ENCODE data around the gene UBIAD1.
A peak's percentile ranks its signal among the peaks of the same experiment; 100 is the strongest.
"Not testable (repeated sequence)": the region's sequence is repeated elsewhere in the genome, so short reads cannot be mapped to it uniquely, and the experiment has no call there.

UBIAD1 gene, protein sequence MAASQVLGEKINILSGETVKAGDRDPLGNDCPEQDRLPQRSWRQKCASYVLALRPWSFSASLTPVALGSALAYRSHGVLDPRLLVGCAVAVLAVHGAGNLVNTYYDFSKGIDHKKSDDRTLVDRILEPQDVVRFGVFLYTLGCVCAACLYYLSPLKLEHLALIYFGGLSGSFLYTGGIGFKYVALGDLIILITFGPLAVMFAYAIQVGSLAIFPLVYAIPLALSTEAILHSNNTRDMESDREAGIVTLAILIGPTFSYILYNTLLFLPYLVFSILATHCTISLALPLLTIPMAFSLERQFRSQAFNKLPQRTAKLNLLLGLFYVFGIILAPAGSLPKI

DNA sequence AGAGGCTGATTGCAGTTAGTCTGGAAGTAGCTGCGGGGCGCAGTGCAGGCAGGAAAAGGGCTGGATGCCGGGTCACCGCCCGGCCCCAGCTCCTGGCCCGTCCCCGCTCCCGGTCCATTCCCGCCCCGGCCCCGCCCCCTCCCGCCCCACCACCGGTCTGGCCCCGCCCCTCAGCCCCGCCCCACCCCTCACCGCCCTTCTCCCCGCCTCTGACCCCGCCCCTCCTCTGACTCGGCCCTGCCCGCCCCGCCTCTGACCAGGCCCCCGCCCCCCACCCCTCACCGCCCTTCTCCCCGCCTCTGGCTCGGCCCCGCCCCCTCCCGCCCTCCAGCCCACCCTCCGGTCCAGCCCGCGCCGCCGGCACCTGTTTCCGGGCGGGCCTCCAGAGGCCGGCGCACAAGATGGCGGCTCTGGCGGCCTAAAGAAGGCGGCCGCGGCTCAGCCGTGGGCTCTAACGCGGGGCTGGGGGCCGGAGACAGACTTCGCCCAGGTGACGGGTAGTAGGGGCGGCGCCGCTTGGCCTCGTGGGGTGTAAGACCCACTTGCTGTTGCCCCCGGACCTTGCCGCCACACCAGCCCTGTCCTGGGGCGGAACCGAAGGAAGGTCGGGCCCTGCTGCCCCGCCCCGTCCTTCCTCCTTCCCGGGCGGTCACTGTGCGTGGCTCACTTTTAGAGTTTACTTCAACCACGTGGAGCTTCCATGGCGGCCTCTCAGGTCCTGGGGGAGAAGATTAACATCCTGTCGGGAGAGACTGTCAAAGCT, at the start of gene UBIAD1:
Gene UBIAD1, plus strand, starts transcription at position 367 of the 763 bp plus-strand sequence. Its CDS starts 334 bp downstream, at position 701.
- DNase-seq (ENCODE audit: low spot score) = peak; percentile 79

DNA sequence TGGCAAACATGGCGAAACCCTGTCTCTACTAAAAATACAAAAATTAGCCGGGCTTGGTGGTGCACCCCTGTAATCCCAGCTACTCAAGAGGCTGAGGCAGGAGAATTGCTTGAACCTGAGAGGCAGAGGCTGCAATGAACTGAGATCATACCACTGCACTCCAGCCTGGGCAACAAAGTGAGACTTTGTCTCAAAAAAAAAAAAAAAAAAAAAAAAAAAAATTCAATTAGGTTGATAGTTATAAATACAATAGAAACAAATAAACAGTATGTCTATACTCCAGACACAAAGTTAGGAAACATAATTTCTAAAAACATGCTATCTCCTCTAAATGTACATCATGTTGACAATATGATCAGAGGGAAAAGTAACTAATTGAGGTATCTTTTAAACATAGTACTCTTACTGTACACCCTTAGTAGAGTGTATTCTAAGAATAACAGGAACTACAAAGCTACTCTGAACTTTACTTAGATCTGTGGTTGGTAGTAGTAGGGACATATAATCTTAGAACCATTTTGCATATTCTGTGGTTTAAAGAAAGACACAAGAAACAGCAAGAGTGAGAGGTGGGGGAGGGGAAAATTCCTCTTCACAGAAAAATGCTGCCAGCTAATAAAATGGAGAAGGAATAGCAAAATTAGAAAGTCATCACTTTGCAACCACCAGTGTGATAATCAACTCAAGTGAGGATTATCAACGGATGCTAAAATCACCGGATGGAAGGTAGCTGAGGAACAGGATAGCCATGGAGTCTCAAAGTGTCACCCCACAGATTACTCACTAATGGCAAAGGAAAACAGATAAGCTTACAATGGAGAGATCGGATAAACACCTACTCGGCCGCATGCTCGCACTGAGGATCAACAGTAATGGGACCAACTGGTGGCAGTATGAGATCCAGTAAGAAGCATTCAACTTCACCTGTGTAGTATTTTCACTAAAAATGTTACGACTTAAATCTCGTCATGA, 45.6 kb upstream of the UBIAD1 start:
- DNase-seq (ENCODE audit: low spot score) = no peak

DNA sequence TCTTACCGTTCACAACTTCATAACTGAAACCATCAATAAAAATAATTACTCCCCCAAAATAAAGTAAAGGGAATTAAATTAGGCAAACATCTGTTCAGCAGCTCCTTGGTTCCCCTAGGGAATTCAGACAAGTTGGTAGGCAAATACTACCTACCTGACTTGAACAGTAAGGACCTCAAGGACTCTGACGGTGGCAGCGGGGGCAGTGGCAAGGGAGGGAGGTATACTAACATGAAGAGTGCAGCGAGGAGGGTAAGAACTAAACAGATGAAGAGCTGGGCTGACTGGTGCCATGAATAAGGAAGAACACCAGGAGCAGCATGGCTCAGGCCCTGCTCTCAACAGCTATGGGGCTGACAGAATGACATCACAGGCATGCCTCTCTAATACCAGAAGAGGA, 43.8 kb upstream of the UBIAD1 start:
- DNase-seq (ENCODE audit: low spot score) = no peak

DNA sequence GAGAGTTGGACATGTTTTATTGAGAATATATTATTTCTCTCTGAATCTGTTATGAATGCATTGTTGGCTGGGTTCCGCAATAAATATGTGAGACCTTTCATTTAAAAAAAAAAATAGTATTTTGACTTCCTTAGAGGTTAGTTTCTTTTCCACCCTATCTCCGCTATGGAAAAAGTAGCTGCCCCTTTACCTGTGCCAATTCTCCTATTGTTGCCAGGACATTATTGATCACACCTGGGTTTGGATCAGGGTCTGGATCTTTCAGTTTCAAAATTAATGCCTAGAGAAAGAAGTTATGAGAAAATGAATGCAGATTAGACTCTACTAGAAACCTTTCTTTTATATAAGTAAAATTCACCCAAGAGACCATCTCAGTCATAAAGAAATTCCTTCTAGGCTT, 39.8 kb upstream of the UBIAD1 start:
- DNase-seq (ENCODE audit: low spot score) = no peak

DNA sequence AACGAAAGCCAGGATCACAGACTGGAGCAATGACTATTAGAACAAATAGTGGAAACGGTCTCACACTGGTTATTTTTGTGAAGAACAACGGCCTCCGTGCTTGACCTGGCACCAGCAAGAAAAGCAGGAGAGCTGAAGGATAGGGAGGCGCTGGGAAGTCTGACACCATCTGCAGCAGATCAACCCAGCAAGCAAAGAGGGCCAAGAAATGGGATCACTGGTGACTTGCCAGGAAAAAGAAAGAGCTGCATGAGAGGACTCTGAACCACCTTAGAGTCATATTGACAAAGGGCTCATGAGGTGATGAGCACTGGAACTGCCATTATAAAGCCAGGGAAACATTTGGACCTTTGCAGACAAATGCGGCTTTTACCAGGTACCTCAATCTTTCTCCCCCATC, 35.6 kb upstream of the UBIAD1 start:
- DNase-seq (ENCODE audit: low spot score) = peak; percentile 82

DNA sequence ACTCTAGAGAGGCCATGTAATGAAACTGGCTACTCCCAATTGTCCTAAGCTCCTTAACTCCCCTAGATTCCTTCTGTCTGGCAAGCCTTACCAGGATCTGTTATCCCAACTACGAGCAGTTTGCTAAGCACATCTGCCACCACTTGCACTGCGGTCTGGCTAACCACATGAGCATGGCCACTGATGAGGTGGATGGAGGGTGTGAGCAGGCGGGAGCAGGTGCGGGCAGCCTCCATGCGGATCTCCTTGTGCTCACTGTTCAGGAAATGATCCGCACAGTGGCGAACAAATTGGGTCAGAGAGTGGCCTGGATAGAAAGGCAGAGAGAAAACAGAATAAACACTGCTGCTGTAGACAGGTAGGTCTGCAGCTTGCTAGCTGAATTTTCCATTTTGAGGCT, 34.7 kb upstream of the UBIAD1 start:
- peak; percentile 74 for DNase-seq (ENCODE audit: low spot score)

DNA sequence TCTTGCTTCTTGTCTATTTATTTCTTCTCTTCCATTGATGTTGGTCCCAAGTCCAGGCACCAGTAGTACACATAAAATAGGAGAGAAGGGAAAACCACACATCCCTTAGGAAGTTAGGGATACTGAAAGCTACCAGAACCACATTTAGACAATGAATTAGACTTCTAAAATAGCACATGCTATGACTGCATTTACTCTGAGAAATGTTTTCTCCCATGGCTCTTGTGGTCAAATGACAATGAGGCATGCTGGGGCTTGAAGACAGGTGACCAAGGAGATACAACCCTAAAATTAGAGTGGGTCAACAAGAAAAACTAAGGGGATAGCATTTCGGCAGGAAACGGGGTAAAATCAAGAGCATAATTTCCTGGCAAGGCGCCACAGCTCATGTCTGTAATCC, 27.8 kb upstream of the UBIAD1 start:
- DNase-seq (ENCODE audit: low spot score) = no peak

DNA sequence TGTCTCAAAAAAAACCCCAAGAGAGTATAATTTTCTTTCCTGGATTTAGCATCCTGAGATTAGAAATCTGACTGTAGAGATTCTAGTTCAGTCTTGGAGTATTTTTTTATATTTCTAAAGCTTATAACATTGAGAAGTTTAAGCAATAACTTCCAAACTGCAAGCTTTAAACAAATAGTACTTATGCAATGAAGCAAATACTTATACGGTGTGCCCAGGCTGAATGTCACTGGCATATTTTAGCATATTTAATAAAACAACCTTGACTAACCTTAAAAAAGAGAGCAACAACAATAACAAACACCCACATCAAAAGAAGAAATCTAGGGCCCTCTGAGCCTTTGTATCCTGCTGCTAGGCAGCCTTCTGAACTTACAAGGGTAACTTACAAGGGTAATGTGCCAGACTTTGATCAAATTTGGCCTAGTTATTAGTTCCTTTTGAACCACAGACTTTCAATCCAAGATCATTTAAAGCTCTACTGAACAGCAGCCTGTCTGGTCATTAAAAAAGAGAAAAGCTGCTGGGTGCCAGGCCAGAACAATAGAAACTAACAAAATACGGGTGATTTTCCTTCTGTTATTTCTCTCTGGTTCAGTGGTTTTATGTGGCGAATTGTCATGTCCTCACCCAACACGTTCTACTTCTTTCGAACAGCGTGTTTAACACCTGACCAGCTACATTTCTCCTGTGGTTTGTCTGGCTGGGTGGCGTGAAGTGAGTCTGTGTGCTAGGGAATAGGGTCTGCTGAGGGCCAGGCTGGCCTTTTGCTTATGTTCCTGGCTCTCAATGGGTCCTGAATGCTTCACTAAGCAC, 26.9 kb upstream of the UBIAD1 start:
- DNase-seq (ENCODE audit: low spot score) = no peak

DNA sequence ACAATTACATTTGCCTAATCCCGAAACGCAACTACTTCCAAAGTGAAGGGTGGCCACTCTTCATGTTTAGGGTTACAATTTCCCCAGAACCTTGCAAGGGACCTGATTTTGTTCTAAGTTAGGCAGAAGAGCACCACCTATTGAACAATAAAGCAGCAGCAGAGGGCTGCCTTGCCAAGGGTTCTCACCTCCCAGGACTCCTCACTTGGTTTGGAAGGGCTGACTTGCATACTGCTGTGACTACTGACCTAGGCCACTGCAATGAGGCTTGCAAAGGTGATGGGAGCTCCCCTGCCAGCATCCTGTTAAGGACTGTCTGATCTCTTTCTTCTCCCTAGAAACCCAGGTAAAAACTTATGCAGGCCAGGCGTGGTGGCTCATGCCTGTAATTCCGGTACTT, 24.8 kb upstream of the UBIAD1 start:
- peak; percentile 46 for DNase-seq (ENCODE audit: low spot score)

DNA sequence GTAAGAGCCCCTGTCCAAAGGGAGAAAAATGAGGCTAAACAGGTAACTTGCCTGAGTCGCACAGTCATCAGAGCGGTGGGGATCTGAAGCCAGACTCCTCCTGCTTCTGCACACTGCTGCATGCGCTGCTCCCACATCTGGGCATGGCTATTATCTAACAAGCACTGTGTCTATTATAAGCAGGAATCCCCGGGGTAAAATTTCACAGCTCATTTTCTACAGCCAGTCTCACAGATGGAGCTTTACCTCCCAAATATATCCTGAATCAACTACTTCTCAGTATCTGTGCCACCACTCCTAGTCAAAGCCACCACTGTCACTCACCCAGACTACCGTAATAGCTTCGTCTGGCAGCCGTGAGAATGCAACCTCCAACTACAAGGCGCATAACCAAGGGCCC, 20.5 kb upstream of the UBIAD1 start:
- DNase-seq (ENCODE audit: low spot score) = no peak

DNA sequence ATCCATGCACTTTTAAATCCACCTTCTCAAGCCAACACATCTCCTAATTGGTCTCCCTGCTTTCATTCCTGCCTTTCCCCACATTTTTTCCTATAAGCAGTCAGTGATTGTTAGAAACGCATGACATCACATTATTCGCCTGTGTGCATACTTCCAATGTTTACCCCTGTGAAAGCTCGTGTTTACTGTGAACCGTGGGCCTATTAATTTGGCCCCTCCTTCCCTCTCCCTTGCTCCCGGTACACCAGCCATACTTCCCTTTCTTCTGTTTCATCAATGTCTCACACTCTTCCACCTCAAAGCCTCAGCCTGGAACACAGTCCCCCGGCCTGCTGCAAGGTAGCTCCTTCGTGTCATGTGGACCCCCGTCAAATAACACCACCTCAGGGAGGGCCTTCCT, 19.8 kb upstream of the UBIAD1 start:
- no peak for DNase-seq (ENCODE audit: low spot score)

DNA sequence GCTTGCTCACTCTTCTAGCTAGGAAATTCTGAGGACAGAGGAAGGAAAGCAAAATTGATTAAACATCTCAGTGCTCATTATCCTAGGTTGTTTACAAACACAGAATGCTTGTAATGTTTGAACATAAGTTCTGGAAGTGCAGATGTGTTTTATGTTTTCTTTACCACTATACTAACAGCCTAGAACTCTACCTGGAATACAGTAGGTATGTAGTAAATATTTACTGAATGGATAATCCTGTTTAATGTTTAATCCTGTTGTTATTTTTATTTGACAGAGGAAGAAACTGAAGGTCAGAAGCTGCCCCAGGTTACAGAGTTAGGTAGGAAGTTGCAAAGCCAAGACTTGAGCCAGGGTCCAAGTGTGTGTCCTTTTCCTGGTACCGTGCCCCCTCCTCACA, 16.7 kb upstream of the UBIAD1 start:
- no peak for DNase-seq (ENCODE audit: low spot score)

DNA sequence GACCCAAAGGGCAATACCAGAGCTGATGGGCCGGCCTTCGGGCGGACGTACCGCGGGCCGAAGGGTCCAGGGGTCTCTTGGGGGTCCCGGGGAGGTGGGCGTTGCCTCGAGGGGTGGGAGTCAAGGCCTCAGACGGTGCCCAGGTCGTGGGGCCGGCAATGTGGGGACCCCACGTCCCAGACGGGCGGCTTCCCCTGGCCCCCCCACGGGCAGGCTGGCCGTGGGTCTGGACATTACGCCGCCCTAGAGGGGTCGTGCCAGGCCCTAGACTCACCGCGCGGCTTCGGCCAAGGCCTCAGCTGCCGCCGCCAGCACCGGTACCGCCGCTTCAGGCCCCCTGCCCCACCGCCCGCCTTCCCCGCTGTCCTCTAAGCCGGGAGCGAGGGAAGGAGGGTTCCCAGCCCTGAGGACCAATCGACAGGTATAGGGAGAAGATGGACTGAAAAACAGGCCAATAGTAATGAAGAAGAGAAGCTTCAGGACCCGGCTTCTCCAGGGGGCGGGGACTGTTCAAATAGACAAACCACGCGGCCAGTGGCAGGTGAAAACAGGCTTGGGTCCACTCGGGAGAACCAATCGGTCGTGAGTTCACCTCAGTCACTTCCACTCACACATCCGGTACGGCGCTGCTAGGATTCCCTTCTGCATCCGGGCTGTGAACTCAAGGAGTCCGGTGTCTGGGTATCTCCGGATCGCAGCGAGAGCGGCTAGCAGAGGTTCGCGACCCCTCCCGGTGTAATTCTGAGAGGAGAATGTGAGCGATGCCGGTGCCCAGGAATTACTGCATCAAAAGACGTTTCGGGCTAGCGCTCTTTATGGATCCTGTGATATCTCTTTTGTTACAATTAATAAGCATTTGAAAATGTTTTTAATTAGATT, 10.6 kb upstream of the UBIAD1 start, which contains the start of gene MTOR:
Gene MTOR, minus strand, starts transcription at position 381 of the 879 bp plus-strand sequence. CDS start 3,142 bp downstream, outside the sequence.
- peak; percentile 100 for DNase-seq (ENCODE audit: low spot score)

DNA sequence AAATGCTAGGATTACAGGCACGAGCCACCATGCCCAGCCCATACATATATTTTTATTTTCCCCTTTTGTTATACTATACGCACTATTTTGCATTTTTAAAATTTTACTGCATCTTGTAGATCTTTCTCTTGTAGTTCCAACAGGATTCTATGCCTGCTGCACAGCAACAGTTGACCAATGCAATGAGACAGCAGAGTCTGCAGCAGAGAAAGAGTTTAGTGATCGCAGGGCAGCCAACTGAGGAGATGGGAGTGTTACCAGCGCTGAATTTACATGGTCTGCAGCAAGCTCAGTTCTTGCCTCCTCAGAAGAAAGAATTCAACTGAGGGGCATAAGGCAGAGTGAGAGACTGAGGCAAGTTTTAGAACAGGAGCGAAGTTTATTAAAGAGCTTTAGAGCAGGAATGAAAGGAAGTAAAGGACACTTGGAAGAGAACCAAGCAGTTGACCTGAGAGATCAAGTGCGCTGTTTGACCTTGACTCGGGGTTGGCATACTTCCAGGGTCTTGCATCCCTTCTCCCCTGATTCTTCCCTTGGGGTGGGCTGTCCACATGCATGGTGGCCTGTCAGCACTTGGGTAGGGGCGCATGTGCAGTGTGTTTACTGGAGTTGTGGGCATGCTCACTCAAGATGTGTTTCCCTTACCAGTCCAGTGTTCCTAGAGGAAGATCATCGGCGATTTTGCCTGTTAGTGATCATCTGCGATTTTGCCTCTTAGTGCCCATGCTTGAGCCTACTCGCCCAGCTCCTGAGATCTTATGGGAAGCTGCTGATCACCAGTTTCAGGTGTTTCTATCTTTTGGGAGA, 6.5 kb upstream of the UBIAD1 start:
- DNase-seq (ENCODE audit: low spot score) = no peak

DNA sequence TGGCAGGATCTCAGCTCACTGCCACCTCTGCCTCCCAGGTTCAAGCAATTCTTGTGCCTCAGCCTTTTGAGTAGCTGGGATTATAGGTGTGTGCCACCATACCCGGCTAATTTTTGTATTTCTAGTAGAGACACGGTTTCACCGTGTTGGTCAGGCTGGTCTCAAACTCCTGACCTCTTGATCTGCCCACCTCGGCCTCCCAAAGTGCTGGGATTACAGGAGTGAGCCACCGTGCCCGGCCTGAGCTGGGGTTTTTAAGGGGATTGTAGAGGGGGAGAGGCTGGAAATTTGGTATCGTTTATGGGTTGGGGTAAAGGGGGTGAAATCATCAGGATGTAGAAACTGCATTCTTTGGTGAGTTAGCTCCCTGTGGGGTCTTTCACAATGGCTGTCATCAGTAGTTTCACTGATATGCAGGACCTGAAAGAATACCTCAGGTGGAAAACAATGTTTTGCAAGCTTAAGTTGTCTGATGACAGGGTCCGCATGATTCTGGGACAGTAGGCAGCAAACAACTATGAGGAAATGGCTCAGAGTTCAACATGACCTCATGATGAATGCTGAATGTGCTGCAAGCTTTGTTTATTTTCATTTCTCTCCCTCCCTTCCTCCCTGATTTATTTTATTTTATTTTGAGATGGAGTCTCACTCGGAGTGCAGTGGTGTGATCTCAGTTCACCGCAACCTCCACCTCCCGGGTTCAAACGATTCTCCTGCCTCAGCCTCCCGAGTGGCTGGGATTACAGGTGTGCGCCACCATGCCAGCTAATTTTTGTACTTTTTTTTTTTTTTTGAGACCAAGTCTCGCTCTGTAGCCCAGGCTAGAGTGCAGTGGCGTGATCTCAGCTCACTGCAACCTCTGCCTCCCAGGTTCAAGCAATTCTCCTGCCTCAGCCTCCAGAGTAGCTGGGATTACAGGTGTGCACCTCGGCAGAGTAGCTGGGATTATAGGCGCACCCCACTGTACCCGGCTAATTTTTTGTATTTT, 5.4 kb upstream of the UBIAD1 start:
- DNase-seq (ENCODE audit: low spot score) = not testable (repeated sequence)

DNA sequence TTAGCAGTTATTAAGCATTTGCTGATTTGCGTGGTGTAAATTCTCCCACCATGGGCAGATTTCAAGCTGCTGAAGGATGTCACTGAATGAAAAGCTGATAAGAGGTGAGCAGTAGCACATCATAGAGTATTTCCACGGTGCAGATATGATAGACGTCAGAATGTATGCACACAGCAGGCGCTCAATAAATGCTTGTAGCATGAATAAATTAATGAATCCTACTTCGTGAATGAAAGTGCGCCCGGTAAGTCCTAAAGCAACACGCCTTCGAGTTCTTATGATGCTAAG, 510 bp upstream of the UBIAD1 start:
- no peak for DNase-seq (ENCODE audit: low spot score)

DNA sequence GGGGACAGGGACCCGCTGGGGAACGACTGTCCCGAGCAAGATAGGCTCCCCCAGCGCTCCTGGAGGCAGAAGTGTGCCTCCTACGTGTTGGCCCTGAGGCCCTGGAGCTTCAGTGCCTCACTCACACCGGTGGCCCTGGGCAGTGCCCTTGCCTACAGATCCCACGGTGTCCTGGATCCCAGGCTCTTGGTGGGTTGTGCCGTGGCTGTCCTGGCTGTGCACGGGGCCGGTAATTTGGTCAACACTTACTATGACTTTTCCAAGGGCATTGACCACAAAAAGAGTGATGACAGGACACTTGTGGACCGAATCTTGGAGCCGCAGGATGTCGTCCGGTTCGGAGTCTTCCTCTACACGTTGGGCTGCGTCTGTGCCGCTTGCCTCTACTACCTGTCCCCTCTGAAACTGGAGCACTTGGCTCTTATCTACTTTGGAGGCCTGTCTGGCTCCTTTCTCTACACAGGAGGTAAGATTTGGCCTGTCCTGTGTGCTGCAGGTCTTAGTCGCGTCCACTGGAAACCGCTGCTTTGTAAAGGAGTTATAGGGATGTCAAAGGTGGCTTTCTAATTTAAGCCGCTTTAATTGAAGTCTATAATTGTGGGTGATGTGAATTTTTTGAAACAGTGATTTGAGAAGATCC, 717 bp downstream of the UBIAD1 start:
- DNase-seq (ENCODE audit: low spot score) = no peak

DNA sequence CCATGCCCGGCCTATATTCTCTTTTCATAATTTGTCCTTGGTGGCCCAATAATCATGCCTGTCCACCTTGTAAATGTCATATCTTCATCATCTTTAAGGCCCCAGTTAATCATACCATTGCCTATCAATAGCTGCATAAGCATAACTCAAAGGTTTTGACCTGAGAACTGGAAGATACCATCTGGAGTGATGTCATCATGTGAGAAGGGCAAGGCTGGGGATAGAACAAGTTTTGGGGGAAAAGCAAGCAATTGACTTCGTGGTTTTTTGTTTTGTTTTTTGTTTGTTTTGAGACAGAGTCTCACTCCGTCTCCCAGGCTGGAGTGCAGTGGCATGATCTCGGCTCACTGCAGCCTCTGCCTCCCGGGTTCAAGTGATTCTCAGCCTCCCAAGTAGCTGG, 6.2 kb downstream of the UBIAD1 start:
- DNase-seq (ENCODE audit: low spot score) = no peak

Measured in cerebellar cortex (tissue), 1 donor.